NCI-H2196 (cell line): ENCODE measurements around the gene URGCP.
"Not testable (repeated sequence)": the region's sequence is repeated elsewhere in the genome, so short reads cannot be mapped to it uniquely, and the experiment has no call there.

Source experiments
- DNase-seq: peaks from one replicate; lab custom pipeline; 2025; ENCODE audit not compliant: unreplicated experiment; lab: John Stamatoyannopoulos, UW

Gene URGCP

GRCh38 chr7:43915907-43916306 lies 9.5 kb upstream of the URGCP start:
- DNase-seq, result no peak

GRCh38 chr7:43914795-43915194 lies 8.4 kb upstream of the URGCP start:
- no peak for DNase-seq

- no peak for DNase-seq
Measured at GRCh38 chr7:43905956-43906330, 453 bp downstream of the URGCP start.

- DNase-seq, result no peak
Measured at GRCh38 chr7:43905209-43905946, 1.0 kb downstream of the URGCP start.

GRCh38 chr7:43904533-43905208 lies 1.7 kb downstream of the URGCP start:
- DNase-seq, result no peak

GRCh38 chr7:43902542-43903054 lies 3.8 kb downstream of the URGCP start:
- DNase-seq, result no peak

- DNase-seq, result not testable (repeated sequence)
Measured at GRCh38 chr7:43898571-43898970, 7.8 kb downstream of the URGCP start.

- no peak for DNase-seq
Measured at GRCh38 chr7:43895847-43896415, 10.5 kb downstream of the URGCP start.

- DNase-seq, result no peak
Measured at GRCh38 chr7:43891069-43891955, 15.1 kb downstream of the URGCP start.

- no peak for DNase-seq
Measured at GRCh38 chr7:43890468-43890867, 15.9 kb downstream of the URGCP start.

GRCh38 chr7:43888993-43889945 lies 17.1 kb downstream of the URGCP start:
- no peak for DNase-seq

- DNase-seq, result no peak
Measured at GRCh38 chr7:43884617-43885016, 21.8 kb downstream of the URGCP start.

- DNase-seq, result no peak
Measured at GRCh38 chr7:43884209-43884608, 22.2 kb downstream of the URGCP start.

GRCh38 chr7:43880596-43880995 lies 25.8 kb downstream of the URGCP start:
- no peak for DNase-seq

GRCh38 chr7:43879477-43879876 lies 26.9 kb downstream of the URGCP start:
- DNase-seq, result no peak

- DNase-seq, result no peak
Measured at GRCh38 chr7:43878867-43879266, 27.5 kb downstream of the URGCP start.

- DNase-seq, result no peak
Measured at GRCh38 chr7:43877968-43878864, 28.2 kb downstream of the URGCP start.

GRCh38 chr7:43876976-43877745 lies 29.2 kb downstream of the URGCP start:
- no peak for DNase-seq
